WTC11 (cell line): ENCODE results near the gene USH1G. TPM values are rescaled to one million over a fixed set of nuclear protein-coding genes. Genes with fewer than 3 reads are reported as not detected.

Experiments
- ATAC-seq: fragments of 200-7000 bp; cut with Tn5 transposase; 2 replicates; pipeline ENCODE4 v1.10.0; 2021; ENCODE audit warnings: mild to moderate bottlenecking, moderate library complexity
- CTCF ChIA-PET: fragments of 300-600 bp; sonication (Branson Sonifier 250); formaldehyde crosslinking; loops from one replicate; lab custom pipeline; 2021; ENCODE audit warnings: antibody characterized with exemption; lab: Charles Lee
- POLR2A ChIA-PET: fragments of 350-600 bp; sonication (Branson Sonifier 250); formaldehyde crosslinking; loops from one replicate; lab custom pipeline; 2021; ENCODE audit warnings: antibody characterized with exemption; lab: Charles Lee
- DNase-seq: peaks from one replicate; pipeline ENCODE4 v3.0.0; 2021; ENCODE audit warnings: low spot score
- H3K27ac Mint-ChIP-seq: 2 replicates; pipeline ENCODE4 v1.8.0; 2021; ENCODE audit warnings: mixed read lengths
- H3K27me3 Mint-ChIP-seq: 2 replicates; pipeline ENCODE4 v1.8.0; 2021; ENCODE audit warnings: low read depth, mild to moderate bottlenecking, moderate library complexity, mixed read lengths
- H3K36me3 Mint-ChIP-seq: 2 replicates; pipeline ENCODE4 v1.8.0; 2021; ENCODE audit warnings: mixed read lengths
- H3K4me1 Mint-ChIP-seq: 2 replicates; pipeline ENCODE4 v1.8.0; 2022; ENCODE audit warnings: mixed read lengths
- H3K4me3 Mint-ChIP-seq: 2 replicates; pipeline ENCODE4 v1.8.0; 2021; ENCODE audit warnings: mild to moderate bottlenecking, moderate library complexity, mixed read lengths
- H3K9me3 Mint-ChIP-seq: 2 replicates; pipeline ENCODE4 v1.8.0; 2021; ENCODE audit warnings: mixed read lengths
- CREB1 ChIP-seq: sonication (generic); formaldehyde crosslinking; IDR thresholded peaks from 2 replicates; pipeline ENCODE4 v1.8.0; 2023; ENCODE audit warnings: mild to moderate bottlenecking, missing genetic modification reagents
- ESRRA ChIP-seq: sonication (generic); formaldehyde crosslinking; IDR thresholded peaks from 2 replicates; pipeline ENCODE4 v1.8.1; 2022; ENCODE audit warnings: mild to moderate bottlenecking, missing genetic modification reagents, borderline replicate concordance
- FOXJ3 ChIP-seq: sonication (generic); formaldehyde crosslinking; IDR thresholded peaks from 2 replicates; pipeline ENCODE4 v1.9.0; 2021; ENCODE audit warnings: missing genetic modification reagents, mild to moderate bottlenecking, borderline replicate concordance
- KAT7 ChIP-seq: sonication (generic); formaldehyde crosslinking; IDR thresholded peaks from 2 replicates; pipeline ENCODE4 v1.8.1; 2023; ENCODE audit warnings: missing genetic modification reagents, mild to moderate bottlenecking, borderline replicate concordance
- OVOL2 ChIP-seq: fragments of 250-450 bp; sonication (Bioruptor Pico); IDR thresholded peaks from 2 replicates; pipeline ENCODE4 v1.9.0; 2021; ENCODE audit warnings: mild to moderate bottlenecking, borderline replicate concordance
- RORB ChIP-seq: fragments of 250-450 bp; sonication (Bioruptor Pico); IDR thresholded peaks from 2 replicates; pipeline ENCODE4 v1.9.0; 2021; ENCODE audit warnings: mild to moderate bottlenecking
- ZBTB21 ChIP-seq: sonication (generic); formaldehyde crosslinking; IDR thresholded peaks from 2 replicates; pipeline ENCODE4 v1.8.1; 2023; ENCODE audit warnings: mild to moderate bottlenecking, missing genetic modification reagents, borderline replicate concordance
- ZMAT4 ChIP-seq: fragments of 250-450 bp; sonication (Bioruptor Pico); IDR thresholded peaks from 2 replicates; pipeline ENCODE4 v1.9.0; 2021; ENCODE audit warnings: mild to moderate bottlenecking
- ZNF121 ChIP-seq: sonication (generic); formaldehyde crosslinking; IDR thresholded peaks from 2 replicates; pipeline ENCODE4 v1.8.0; 2023; ENCODE audit warnings: missing genetic modification reagents
- ZNF219 ChIP-seq: sonication (generic); formaldehyde crosslinking; IDR thresholded peaks from 2 replicates; pipeline ENCODE4 v1.8.0; 2023; ENCODE audit warnings: missing genetic modification reagents, mild to moderate bottlenecking, borderline replicate concordance
- ZNF232 ChIP-seq: sonication (generic); formaldehyde crosslinking; IDR thresholded peaks from 2 replicates; pipeline ENCODE4 v1.8.0; 2022; ENCODE audit warnings: mild to moderate bottlenecking, missing genetic modification reagents
- ZNF423 ChIP-seq: fragments of 250-450 bp; sonication (Bioruptor Pico); IDR thresholded peaks from 2 replicates; pipeline ENCODE4 v2.1.2; 2022; ENCODE audit warnings: mild to moderate bottlenecking, moderate library complexity
- ZNF425 ChIP-seq: fragments of 250-450 bp; sonication (Bioruptor Pico); conservative IDR thresholded peaks from 2 replicates; pipeline ENCODE4 v1.9.0; 2021; ENCODE audit warnings: mild to moderate bottlenecking
- total RNA-seq: library from RNA; stranded (reverse); gene quantifications from 3 replicates; pipeline ENCODE4 v1.2.3, GENCODE V29; 2021
- TF ChIP-seq, protein P1 (sequence below): sonication (generic); formaldehyde crosslinking; IDR thresholded peaks from 2 replicates; pipeline ENCODE4 v1.8.0; 2022; ENCODE audit warnings: mild to moderate bottlenecking, missing genetic modification reagents
- TF ChIP-seq, protein P2 (sequence below): sonication (generic); formaldehyde crosslinking; IDR thresholded peaks from 2 replicates; pipeline ENCODE4 v1.8.0; 2022; ENCODE audit warnings: mild to moderate bottlenecking, missing genetic modification reagents
- TF ChIP-seq, protein P3 (sequence below): sonication (generic); formaldehyde crosslinking; IDR thresholded peaks from 2 replicates; pipeline ENCODE4 v1.8.0; 2022; ENCODE audit warnings: mild to moderate bottlenecking, missing genetic modification reagents

Gene USH1G
- total RNA-seq, 1 experiment from 2014 or later, result 1.9 TPM

DNA sequence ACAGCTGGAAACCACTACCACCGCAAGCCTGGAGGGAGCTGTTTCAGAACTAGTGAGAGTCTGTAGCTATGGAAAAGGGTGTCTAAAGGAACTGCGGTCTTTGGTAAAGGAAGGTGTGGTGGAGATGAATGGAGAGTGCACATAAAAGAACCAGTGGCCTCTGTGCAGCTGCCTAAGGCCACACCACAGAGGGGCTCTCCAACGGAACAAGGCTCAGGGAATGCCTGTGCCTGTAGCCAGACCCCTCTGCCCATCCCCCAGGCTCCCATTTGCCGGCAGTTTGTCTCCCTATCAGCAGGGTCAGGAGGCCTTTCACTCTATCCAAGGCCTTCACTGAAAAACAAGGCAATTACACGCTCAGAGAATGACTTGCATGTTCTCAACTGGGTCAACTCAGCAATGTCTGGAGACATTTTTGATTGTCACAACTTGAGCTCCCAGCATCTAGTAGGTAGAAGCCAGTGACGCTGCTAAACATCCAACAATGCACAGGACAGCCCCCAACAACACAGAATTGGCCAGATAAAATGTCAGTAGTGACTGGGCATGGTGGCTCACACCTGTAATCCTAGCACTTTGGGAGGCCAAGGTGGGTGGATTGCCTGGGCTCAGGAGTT is 47.0 kb downstream of the USH1G start:
- ATAC-seq, result no peak
- Mint-ChIP-seq H3K27ac (no peak overlapping the region), H3K9me3 (no peaks in the 10 kb centered on the region), H3K27me3 (peaks cover 5% of the 10 kb centered on the region), H3K4me1 (peaks cover 21% of the 10 kb centered on the region), H3K4me3 (no peak overlapping the region), H3K36me3 (peaks cover 6% of the 10 kb centered on the region)
- ChIA-PET POLR2A (no interaction called here), CTCF (interaction anchor here (1.0 to 1.4 kb wide), 2 partner anchors 14 to 85 kb away, joined by 3 to 7 read pairs; no protein-coding TSS in a partner anchor)
- DNase-seq, result no peak
- TF ChIP-seq ZNF219 (CRISPR knock-in tag), result no peak
- TF ChIP-seq ESRRA (CRISPR knock-in tag), result no peak
- TF ChIP-seq KAT7, result no peak
- TF ChIP-seq ZNF425 (CRISPR knock-in tag), result no peak
- TF ChIP-seq FOXJ3 (CRISPR knock-in tag), result no peak
- TF ChIP-seq RORB (CRISPR knock-in tag), result no peak
- TF ChIP-seq CREB1 (CRISPR knock-in tag), result no peak
- TF ChIP-seq ZMAT4, result no peak
- TF ChIP-seq, protein P1, sequence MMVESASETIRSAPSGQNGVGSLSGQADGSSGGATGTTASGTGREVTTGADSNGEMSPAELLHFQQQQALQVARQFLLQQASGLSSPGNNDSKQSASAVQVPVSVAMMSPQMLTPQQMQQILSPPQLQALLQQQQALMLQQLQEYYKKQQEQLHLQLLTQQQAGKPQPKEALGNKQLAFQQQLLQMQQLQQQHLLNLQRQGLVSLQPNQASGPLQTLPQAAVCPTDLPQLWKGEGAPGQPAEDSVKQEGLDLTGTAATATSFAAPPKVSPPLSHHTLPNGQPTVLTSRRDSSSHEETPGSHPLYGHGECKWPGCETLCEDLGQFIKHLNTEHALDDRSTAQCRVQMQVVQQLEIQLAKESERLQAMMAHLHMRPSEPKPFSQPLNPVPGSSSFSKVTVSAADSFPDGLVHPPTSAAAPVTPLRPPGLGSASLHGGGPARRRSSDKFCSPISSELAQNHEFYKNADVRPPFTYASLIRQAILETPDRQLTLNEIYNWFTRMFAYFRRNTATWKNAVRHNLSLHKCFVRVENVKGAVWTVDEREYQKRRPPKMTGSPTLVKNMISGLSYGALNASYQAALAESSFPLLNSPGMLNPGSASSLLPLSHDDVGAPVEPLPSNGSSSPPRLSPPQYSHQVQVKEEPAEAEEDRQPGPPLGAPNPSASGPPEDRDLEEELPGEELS (CRISPR knock-in tag), result no peak

DNA sequence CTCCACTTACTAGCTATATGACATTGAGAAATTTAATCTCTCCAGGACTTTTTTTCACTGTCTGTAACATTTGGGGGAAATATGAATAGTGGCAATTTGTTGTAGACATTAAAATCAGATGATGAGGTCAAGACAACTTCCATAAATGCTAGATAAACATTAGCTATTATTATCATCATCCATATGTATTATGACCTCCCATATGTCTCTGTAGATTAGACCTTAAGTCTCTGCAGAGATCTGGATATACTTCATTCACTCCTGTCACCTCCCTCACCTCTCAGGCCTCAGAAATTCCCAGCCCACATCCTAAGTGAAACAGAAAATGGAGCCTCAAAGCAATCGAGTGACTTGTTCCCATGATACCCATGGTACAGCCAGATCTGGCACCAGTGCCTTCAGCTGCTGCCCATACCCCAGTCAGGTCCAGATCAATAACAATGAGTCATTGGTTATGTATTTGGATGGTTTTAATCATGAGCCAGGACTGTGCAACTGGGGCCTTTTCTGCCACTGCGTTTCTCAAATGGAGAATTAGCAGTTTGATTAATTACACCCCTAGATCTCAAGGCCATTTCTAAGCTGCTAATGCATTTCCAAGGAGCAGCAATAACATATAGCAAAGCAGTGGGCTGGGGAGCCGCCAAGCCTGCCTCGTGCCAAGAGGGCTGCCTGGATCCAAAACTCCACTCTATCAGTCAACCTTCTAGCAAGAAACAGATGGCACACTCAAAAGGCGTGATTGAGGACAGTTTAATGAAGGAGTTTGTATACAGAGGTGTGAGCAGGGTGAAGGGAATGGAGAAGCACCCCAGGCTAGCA is 47.7 kb downstream of the USH1G start:
- no peak for DNase-seq
- Mint-ChIP-seq H3K4me3 (no peak overlapping the region), H3K27me3 (peaks cover 5% of the 10 kb centered on the region), H3K27ac (no peak overlapping the region), H3K36me3 (peaks cover 7% of the 10 kb centered on the region), H3K9me3 (no peaks in the 10 kb centered on the region), H3K4me1 (peaks cover 22% of the 10 kb centered on the region)
- TF ChIP-seq ZNF232, result no peak
- no peak for ATAC-seq
- CTCF ChIA-PET, result interaction anchor here (1.0 to 3.3 kb wide), 4 partner anchors 9 to 86 kb away, joined by 3 to 49 read pairs (median 6); no protein-coding TSS in a partner anchor
- POLR2A ChIA-PET, result no interaction called here

DNA sequence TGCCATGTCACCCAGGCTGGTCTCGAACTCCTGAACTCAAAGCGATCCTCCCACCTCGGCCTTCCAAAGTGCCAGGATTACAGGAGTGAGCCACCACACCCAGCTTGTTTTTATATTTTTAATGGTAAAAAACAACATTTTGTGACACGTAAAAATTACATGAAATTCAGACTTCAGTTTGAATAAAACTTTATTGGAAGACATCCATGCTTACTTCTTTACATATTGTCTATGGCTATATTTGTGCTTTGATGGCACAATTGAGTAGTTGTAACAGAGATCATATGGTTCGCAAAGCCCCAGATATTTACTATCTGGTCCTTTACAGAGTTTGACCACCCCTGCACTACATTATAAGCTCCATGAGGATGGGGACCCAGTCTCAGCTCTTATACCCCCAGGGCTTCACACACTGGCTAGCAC is 48.4 kb downstream of the USH1G start:
- DNase-seq (no peak), ATAC-seq (no peak)
- Mint-ChIP-seq H3K4me3 (no peak overlapping the region; the same call in 1 of the 2 replicates), H3K27ac (no peak overlapping the region), H3K4me1 (peaks cover 22% of the 10 kb centered on the region), H3K9me3 (no peaks in the 10 kb centered on the region), H3K36me3 (peaks cover 11% of the 10 kb centered on the region), H3K27me3 (peaks cover 8% of the 10 kb centered on the region)
- ChIA-PET CTCF (interaction anchor here (1.6 to 3.3 kb wide), 3 partner anchors 9 to 86 kb away, joined by 4 to 49 read pairs (median 33); no protein-coding TSS in a partner anchor), POLR2A (no interaction called here)
- no peak for TF ChIP-seq RORB (CRISPR knock-in tag)
- no peak for TF ChIP-seq ZBTB21
- no peak for TF ChIP-seq ZNF423
- no peak for TF ChIP-seq OVOL2
- no peak for TF ChIP-seq ZNF121 (CRISPR knock-in tag)
- TF ChIP-seq, protein P2, sequence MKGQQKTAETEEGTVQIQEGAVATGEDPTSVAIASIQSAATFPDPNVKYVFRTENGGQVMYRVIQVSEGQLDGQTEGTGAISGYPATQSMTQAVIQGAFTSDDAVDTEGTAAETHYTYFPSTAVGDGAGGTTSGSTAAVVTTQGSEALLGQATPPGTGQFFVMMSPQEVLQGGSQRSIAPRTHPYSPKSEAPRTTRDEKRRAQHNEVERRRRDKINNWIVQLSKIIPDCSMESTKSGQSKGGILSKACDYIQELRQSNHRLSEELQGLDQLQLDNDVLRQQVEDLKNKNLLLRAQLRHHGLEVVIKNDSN, result no peak
- TF ChIP-seq, protein P3, sequence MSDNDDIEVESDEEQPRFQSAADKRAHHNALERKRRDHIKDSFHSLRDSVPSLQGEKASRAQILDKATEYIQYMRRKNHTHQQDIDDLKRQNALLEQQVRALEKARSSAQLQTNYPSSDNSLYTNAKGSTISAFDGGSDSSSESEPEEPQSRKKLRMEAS (CRISPR knock-in tag), result no peak
